H1 (cell line): ENCODE measurements around the gene ISL2. TPM values are rescaled to one million over a fixed set of nuclear protein-coding genes. Genes with fewer than 3 reads are reported as not detected.

Experiments
- CTCF ChIA-PET: fragments of 300-600 bp; sonication (Branson Sonifier 250); formaldehyde crosslinking; loops from one replicate; lab custom pipeline; 2021; ENCODE audit not compliant: partially characterized antibody; lab: Charles Lee
- POLR2A ChIA-PET: fragments of 300-600 bp; sonication (Branson Sonifier 250); formaldehyde crosslinking; loops from one replicate; lab custom pipeline; 2021; ENCODE audit warnings: inconsistent platforms; ENCODE audit not compliant: partially characterized antibody; lab: Charles Lee
- DNase-seq, 2 experiments: peaks; one replicate each; pipeline versions ENCODE4 v3.0.0 to v3.0.0-alpha.2; 2010 to 2022; ENCODE audit warnings: low spot score in 2 of 2, low read depth in 1 of 2, mixed read lengths in 1 of 2
- FAIRE-seq: peaks from 2 replicates; lab custom pipeline; 2011; peaks lifted over from hg19 to GRCh38; lab: Jason Lieb, UNC
- H2AFZ ChIP-seq: 2 replicates; pipeline ENCODE4 v1.8.1; 2012; ENCODE audit warnings: low read length, inconsistent platforms
- H2AK5ac ChIP-seq: 2 replicates; pipeline ENCODE4 v1.6.1; 2013; ENCODE audit warnings: low read depth, low read length
- H2BK120ac ChIP-seq: replicated peaks from 2 replicates; pipeline ENCODE3; 2013; ENCODE audit warnings: low read depth, low read length, inconsistent platforms
- H2BK12ac ChIP-seq: 2 replicates; pipeline ENCODE4 v1.6.1; 2013; ENCODE audit warnings: low read depth, low read length
- H2BK15ac ChIP-seq: 2 replicates; pipeline ENCODE4 v1.6.1; 2013; ENCODE audit warnings: low read length
- H2BK20ac ChIP-seq: 2 replicates; pipeline ENCODE4 v1.6.1; 2013; ENCODE audit warnings: low read length
- H2BK5ac ChIP-seq: 2 replicates; pipeline ENCODE4 v1.6.1; 2013; ENCODE audit warnings: low read depth, low read length
- H3K14ac ChIP-seq: 2 replicates; pipeline ENCODE4 v1.6.1; 2013; ENCODE audit warnings: inconsistent platforms; ENCODE audit not compliant: insufficient read length
- H3K18ac ChIP-seq: 2 replicates; pipeline ENCODE4 v1.6.1; 2013; ENCODE audit warnings: low read length; ENCODE audit errors: extremely low read depth
- H3K23ac ChIP-seq: 2 replicates; pipeline ENCODE4 v1.6.1; 2013; ENCODE audit warnings: inconsistent platforms; ENCODE audit not compliant: insufficient read length
- H3K23me2 ChIP-seq: 2 replicates; pipeline ENCODE4 v1.6.1; 2013; ENCODE audit warnings: low read depth, low read length
- H3K27ac ChIP-seq: 2 replicates; pipeline ENCODE4 v1.6.1; 2011; ENCODE audit warnings: low read depth, low read length, inconsistent platforms
- H3K27me3 ChIP-seq, 4 experiments: replicated peaks in 1 of 4; 1 replicate in 1 of 4; 2 replicates in 3 of 4; pipeline versions ENCODE4 v1.6.1 to v1.8.1; 2011 to 2013; ENCODE audit warnings: low read length in 3 of 4, mild to moderate bottlenecking in 3 of 4, inconsistent platforms in 2 of 4, mixed read lengths in 2 of 4, moderate library complexity in 1 of 4; ENCODE audit not compliant: control insufficient read depth in 3 of 4, insufficient read depth in 3 of 4; ENCODE audit errors: extremely low read depth in 1 of 4
- H3K36me3 ChIP-seq, 4 experiments: 2 replicates each; pipeline versions ENCODE4 v1.6.1 to v1.8.1; 2011 to 2013; ENCODE audit warnings: mild to moderate bottlenecking in 4 of 4, low read length in 3 of 4, moderate library complexity in 2 of 4, control low read depth in 1 of 4, inconsistent platforms in 1 of 4; ENCODE audit not compliant: insufficient read depth in 4 of 4, control insufficient read depth in 2 of 4
- H3K4ac ChIP-seq: replicated peaks from 2 replicates; pipeline ENCODE3; 2013; ENCODE audit warnings: low read length, low read depth, mixed read lengths, inconsistent platforms; ENCODE audit not compliant: insufficient read length
- H3K4me1 ChIP-seq, 4 experiments: replicated peaks in 1 of 4; 1 replicate in 1 of 4; 2 replicates in 3 of 4; pipeline versions ENCODE4 v1.6.1 to v1.8.1; 2011 to 2013; ENCODE audit warnings: low read length in 3 of 4, inconsistent platforms in 2 of 4, mixed read lengths in 1 of 4; ENCODE audit not compliant: insufficient read depth in 4 of 4, control insufficient read depth in 3 of 4
- H3K4me2 ChIP-seq, 2 experiments: 2 replicates each; pipeline versions ENCODE4 v1.6.1 to v1.8.1; 2011 to 2013; ENCODE audit warnings: low read depth in 2 of 2, low read length in 2 of 2, control low read depth in 1 of 2, inconsistent platforms in 1 of 2, mild to moderate bottlenecking in 1 of 2; ENCODE audit not compliant: insufficient read depth in 1 of 2
- H3K4me3 ChIP-seq, 4 experiments: fragments of 200-600, 300-600 bp in 1 of 4; sonication (generic), shearing (Covaris generic), sonication (Bioruptor Twin) in 1 of 4; 2 replicates each; pipeline versions ENCODE4 v1.5.1 to v1.8.1; 2011 to 2016; ENCODE audit warnings: low read length in 4 of 4, low read depth in 3 of 4, control low read depth in 2 of 4, inconsistent platforms in 2 of 4, mild to moderate bottlenecking in 2 of 4, mixed read lengths in 1 of 4, moderate library complexity in 1 of 4; ENCODE audit not compliant: insufficient read depth in 2 of 4; ENCODE audit errors: extremely low read depth in 1 of 4
- H3K56ac ChIP-seq: replicated peaks from 2 replicates; pipeline ENCODE3; 2013; ENCODE audit warnings: low read depth, mild to moderate bottlenecking, mixed read lengths, low read length, inconsistent platforms; ENCODE audit not compliant: insufficient read length
- H3K79me1 ChIP-seq: 2 replicates; pipeline ENCODE4 v1.6.1; 2013; ENCODE audit warnings: low read depth, low read length, control low read depth
- H3K79me2 ChIP-seq, 2 experiments: 2 replicates each; pipeline versions ENCODE4 v1.6.1 to v1.8.1; 2012 to 2013; ENCODE audit warnings: low read length in 2 of 2, mild to moderate bottlenecking in 2 of 2, inconsistent platforms in 1 of 2; ENCODE audit not compliant: insufficient read depth in 2 of 2, control insufficient read depth in 1 of 2
- H3K9ac ChIP-seq, 4 experiments: replicated peaks in 1 of 4; 1 replicate in 1 of 4; 2 replicates in 3 of 4; pipeline versions ENCODE4 v1.6.1 to v1.8.1; 2011 to 2013; ENCODE audit warnings: low read depth in 3 of 4, low read length in 3 of 4, control low read depth in 2 of 4, mild to moderate bottlenecking in 2 of 4, moderate library complexity in 2 of 4, inconsistent platforms in 1 of 4; ENCODE audit errors: extremely low read depth in 1 of 4
- H3K9me3 ChIP-seq, 2 experiments: 2 replicates each; pipeline versions ENCODE4 v1.6.1 to v1.8.1; 2012 to 2013; ENCODE audit warnings: mild to moderate bottlenecking in 2 of 2, moderate library complexity in 2 of 2, control low read depth in 1 of 2, inconsistent platforms in 1 of 2, low read depth in 1 of 2, low read length in 1 of 2, mixed read lengths in 1 of 2; ENCODE audit not compliant: insufficient read depth in 2 of 2
- H4K20me1 ChIP-seq, 2 experiments: replicated peaks in 1 of 2; 2 replicates each; pipeline versions ENCODE3 to v1.8.1; 2011 to 2013; ENCODE audit warnings: inconsistent platforms in 2 of 2, low read length in 2 of 2, mild to moderate bottlenecking in 1 of 2; ENCODE audit not compliant: insufficient read depth in 2 of 2, control insufficient read depth in 1 of 2
- H4K5ac ChIP-seq: 2 replicates; pipeline ENCODE4 v1.6.1; 2013; ENCODE audit warnings: low read length, low read depth, mixed read lengths, inconsistent platforms; ENCODE audit not compliant: insufficient read length
- H4K8ac ChIP-seq: 2 replicates; pipeline ENCODE4 v1.8.0; 2013; ENCODE audit warnings: mild to moderate bottlenecking, moderate library complexity, low read length, inconsistent platforms; ENCODE audit not compliant: insufficient read depth; ENCODE audit errors: extremely low read depth
- H4K91ac ChIP-seq: replicated peaks from 2 replicates; pipeline ENCODE3; 2013; ENCODE audit warnings: low read length, mixed read lengths, inconsistent platforms; ENCODE audit not compliant: insufficient read length
- CHD1 ChIP-seq: IDR thresholded peaks from 2 replicates; pipeline ENCODE4 v1.6.1; 2012; ENCODE audit warnings: low read depth, low read length, improper control_type of control experiment
- CREB1 ChIP-seq: IDR thresholded peaks from 2 replicates; pipeline ENCODE4 v1.6.1; 2012; ENCODE audit warnings: inconsistent platforms
- E2F6 ChIP-seq: IDR thresholded peaks from 2 replicates; pipeline ENCODE4 v1.6.1; 2012; ENCODE audit warnings: inconsistent platforms
- EGR1 ChIP-seq: IDR thresholded peaks from 2 replicates; pipeline ENCODE4 v1.6.1; 2011; ENCODE audit warnings: low read depth, low read length, borderline replicate concordance
- EP300 ChIP-seq, 2 experiments: IDR thresholded peaks; 1 replicate in 1 of 2; 2 replicates in 1 of 2; pipeline ENCODE4 v1.6.1; 2011 to 2012; ENCODE audit warnings: low read depth in 2 of 2, low read length in 2 of 2, mild to moderate bottlenecking in 2 of 2, borderline replicate concordance in 1 of 2, inconsistent platforms in 1 of 2, moderate library complexity in 1 of 2
- EZH2 ChIP-seq: fragments of 200-600 bp; sonication (generic); IDR thresholded peaks from 2 replicates; pipeline ENCODE4 v1.7.1; 2012; ENCODE audit warnings: low read depth, mild to moderate bottlenecking, moderate library complexity, low read length, inconsistent platforms; ENCODE audit not compliant: severe bottlenecking
- GABPA ChIP-seq: IDR thresholded peaks from 2 replicates; pipeline ENCODE4 v1.6.1; 2011; ENCODE audit warnings: mild to moderate bottlenecking, low read length, moderate library complexity, borderline replicate concordance; ENCODE audit not compliant: insufficient read depth
- KDM1A ChIP-seq: fragments of 200-600, 300-600 bp; sonication (generic); IDR thresholded peaks from 2 replicates; pipeline ENCODE4 v1.7.1; 2016; ENCODE audit warnings: mild to moderate bottlenecking, low read length, borderline replicate concordance
- KDM5A ChIP-seq: fragments of 200-600 bp; IDR thresholded peaks from 2 replicates; pipeline ENCODE4 v1.7.1; 2012; ENCODE audit warnings: mild to moderate bottlenecking, low read length, inconsistent platforms, mixed read lengths
- MAFK ChIP-seq: IDR thresholded peaks from 2 replicates; pipeline ENCODE4 v1.6.1; 2012; ENCODE audit warnings: low read depth, mild to moderate bottlenecking, improper control_type of control experiment, low read length
- SAP30 ChIP-seq: fragments of 300-600 bp; sonication (generic); IDR thresholded peaks from 2 replicates; pipeline ENCODE4 v1.7.1; 2012; ENCODE audit warnings: low read length, moderate library complexity, mild to moderate bottlenecking, inconsistent platforms; ENCODE audit not compliant: insufficient read depth, insufficient replicate concordance
- SRF ChIP-seq: IDR thresholded peaks from 2 replicates; pipeline ENCODE4 v1.6.1; 2011; ENCODE audit warnings: mild to moderate bottlenecking, low read depth, low read length, moderate library complexity
- YY1 ChIP-seq: IDR thresholded peaks from 2 replicates; pipeline ENCODE4 v1.6.1; 2011; ENCODE audit warnings: low read depth, mild to moderate bottlenecking, low read length
- ZNF274 ChIP-seq: IDR thresholded peaks from 2 replicates; pipeline ENCODE4 v1.7.0; 2012; ENCODE audit warnings: low read length, borderline replicate concordance; ENCODE audit errors: extremely low read depth
- WGBS, 2 experiments: shearing (Covaris generic) in 1 of 2; methylation state at CpG; one replicate each; pipeline versions ENCODE4 v1.1.6 to v1.1.7; 2013 to 2015; ENCODE audit warnings: low lambda C conversion rate in 2 of 2, mixed read lengths in 2 of 2, inconsistent platforms in 1 of 2, low coverage in 1 of 2, missing lambda C conversion rate in 1 of 2; ENCODE audit not compliant: insufficient replicate concordance in 2 of 2, insufficient coverage in 1 of 2, insufficient read length in 1 of 2; ENCODE audit errors: extremely low coverage in 1 of 2, missing lambda C conversion rate in 1 of 2; 5-methylcytosine and 5-hydroxymethylcytosine counted together
- polyA plus RNA-seq, 7 experiments: library from polyadenylated mRNA; depleted of rRNA in 3 of 7; stranded (reverse) in 5 of 7; unstranded in 2 of 7; fragments of >200 nt in 5 of 7; fragments of 200-250 nt in 2 of 7; gene quantifications; 1 replicate in 5 of 7; 2 replicates in 1 of 7; 4 replicates in 1 of 7; pipeline versions ENCODE4 v1.2.1 to v1.2.3, GENCODE V29; 2011 to 2013; ENCODE audit warnings: missing spikeins in 2 of 7, mixed read lengths in 2 of 7
- total RNA-seq: library from RNA; stranded (reverse); fragmentation: NEBNext Ultra II Directional; extraction: Animal tissue kit (Norgen Biotek cat#: 25700); gene quantifications from 2 replicates; pipeline ENCODE4 v1.2.1, GENCODE V29; 2021

ISL2 gene
- total and polyA plus RNA-seq, 2 of the 8 experiments (the other 6 are each of a cell fraction or from before 2014, with no cell fraction given) = 0.32 to 0.99 TPM

GRCh38 chr15:76320012-76320411 lies 16.6 kb upstream of the ISL2 start:
- Histone ChIP-seq H3K4me2 (no peak overlapping the region), H2BK120ac (no peak overlapping the region), H3K9me3 (no peaks in the 10 kb centered on the region), H3K4ac (no peak overlapping the region), H2AFZ (no peak overlapping the region), H3K14ac (no peak overlapping the region), H3K4me3 (no peak overlapping the region), H3K36me3 (no peaks in the 10 kb centered on the region), H2BK15ac (no peak overlapping the region), H4K5ac (no peak overlapping the region), H3K27ac (no peak overlapping the region), H3K79me2 (no peaks in the 10 kb centered on the region), H3K27me3 (no peaks in the 10 kb centered on the region), H3K56ac (no peak overlapping the region), H4K8ac (no peak overlapping the region), H3K4me1 (peaks cover 0 to 3% (median 0%) of the 10 kb centered on the region in 4 experiments; a peak in 2 of 7 replicates), H2BK20ac (no peak overlapping the region), H2BK12ac (no peak overlapping the region), H3K9ac (no peak overlapping the region), H2BK5ac (no peak overlapping the region), H3K23ac (no peak overlapping the region), H3K79me1 (no peaks in the 10 kb centered on the region), H3K23me2 (0 out of 2 replicates have a peak, but pooled peaks cover 2% of the 10 kb centered on the region), H4K91ac (no peak overlapping the region), H4K20me1 (no peaks in the 10 kb centered on the region), H3K18ac (no peak overlapping the region), H2AK5ac (no peak overlapping the region)
- ChIA-PET POLR2A (interaction anchor here (1.0 kb wide), 1 partner anchor 10 kb away, joined by 3 read pairs; no protein-coding TSS in a partner anchor), CTCF (interaction anchor here (5.3 kb wide), 1 partner anchor 10 kb away, joined by 39 read pairs; no protein-coding TSS in a partner anchor)
- DNase-seq = no peak
- 92% methylated on average over 6 of the region's 6 CpGs; no CpG with 5 or more reads in 1 of the 2 experiments for WGBS, 2 experiments
- no peak for FAIRE-seq
- TF ChIP-seq EZH2 = no peak
- no peak for TF ChIP-seq CHD1
- TF ChIP-seq E2F6 = no peak
- no peak for TF ChIP-seq SRF
- no peak for TF ChIP-seq KDM5A
- no peak for TF ChIP-seq KDM1A
- TF ChIP-seq MAFK = no peak
- TF ChIP-seq GABPA = no peak
- TF ChIP-seq ZNF274 = no peak
- TF ChIP-seq CREB1 = no peak
- no peak for TF ChIP-seq SAP30
- no peak for TF ChIP-seq EP300 (IDR thresholded peaks at IDR 0.05; ENCODE audit: borderline replicate concordance in 1 of 2, low read depth in 2 of 2, low read length in 2 of 2)
- no peak for TF ChIP-seq EGR1
- no peak for TF ChIP-seq YY1
